ENCODE data around the gene CSNK2B. TPM values are rescaled to one million over a fixed set of nuclear protein-coding genes. Genes with fewer than 3 reads are reported as not detected.

The CSNK2B gene
- polyA plus RNA-seq, 3 donors, result 147 to 227 (median 195) TPM

DNA sequence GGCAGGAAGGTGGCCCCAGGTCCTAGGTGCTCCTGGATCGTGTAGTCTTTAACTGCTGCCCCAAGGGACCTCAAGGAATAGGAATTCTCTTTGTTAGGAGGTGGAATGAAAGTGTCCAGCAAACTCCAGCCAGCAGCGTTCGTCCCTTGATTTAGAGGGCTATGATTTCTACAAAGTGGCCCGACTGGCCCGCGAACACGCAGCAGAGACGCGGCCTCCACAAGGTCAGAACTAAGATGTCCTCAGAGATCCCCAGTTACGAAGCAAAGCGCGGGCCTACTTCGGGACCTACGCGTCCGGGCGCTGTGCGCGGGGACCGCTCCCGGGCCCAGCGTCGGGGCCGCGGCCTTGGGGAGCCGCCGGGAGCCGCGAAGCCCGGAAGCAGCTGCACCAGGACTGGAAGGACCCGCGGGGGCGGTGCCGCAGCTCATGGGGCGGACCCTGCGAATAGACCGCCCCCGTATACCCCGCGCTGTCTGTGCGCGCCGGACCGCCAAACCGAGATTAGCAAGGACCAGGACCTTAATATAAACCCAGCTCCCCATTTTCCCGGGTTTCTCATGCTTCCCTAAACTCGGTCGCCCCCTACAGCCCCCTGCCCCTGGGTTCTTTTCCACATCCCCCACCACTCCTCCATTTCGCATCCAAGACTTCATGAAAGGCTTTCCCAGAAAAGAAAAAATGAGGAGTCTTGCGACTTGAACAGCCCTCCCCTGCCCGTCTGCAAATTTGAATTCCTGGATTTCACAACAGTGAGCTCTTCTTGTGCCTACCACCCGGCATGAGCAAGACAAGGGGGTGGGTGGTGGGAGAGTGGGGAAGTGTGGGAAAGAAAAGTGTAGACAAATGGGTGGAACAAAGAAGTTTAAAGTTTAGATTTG is 5.3 kb upstream of the CSNK2B start, which contains the start of gene C6orf47:
Gene C6orf47 (minus strand): TSS at position 398 of the 881 bp plus-strand sequence. CDS start 831 bp downstream, outside the sequence.
- peak within 1 kb of the TSS; percentile 92 to 97 (median 95) for H3K27ac Mint-ChIP-seq
- intact Hi-C loops (cut with micrococcal nuclease), result loop anchor here in 1 of 2 donors (5.0 kb wide), 1 partner anchor 113 kb away; the partner anchor contains the start of genes ATP6V1G2 and NFKBIL1
- Histone ChIP-seq H3K4me3 (replicated peaks in 1 of 3; ENCODE audit: low read depth in 2 of 3, low read length in 3 of 3) (peak within 1 kb of the TSS; percentile 71 to 89 (median 79)), H3K9ac (ENCODE audit: insufficient read depth, low read length, poor library complexity, severe bottlenecking) (peak within 1 kb of the TSS; percentile 77), H3K79me2 (ENCODE audit: insufficient read depth, low read length) (peaks cover 79% of the 10 kb centered on the region), H3K4me1 (ENCODE audit: control insufficient read depth in 1 of 2, insufficient read depth in 2 of 2, low read length in 2 of 2) (peaks cover 58 to 83% of the 10 kb centered on the region in 2 donors), H3K27me3 (ENCODE audit: control insufficient read depth in 2 of 2, insufficient read depth in 2 of 2, low read length in 2 of 2) (no peaks in the 10 kb centered on the region), H4K20me1 (ENCODE audit: insufficient read depth, low read length) (peaks cover 26% of the 10 kb centered on the region), H3K27ac (ENCODE audit: low read depth in 1 of 2, low read length in 2 of 2) (peak within 1 kb of the TSS; percentile 70 to 80), H2AFZ (ENCODE audit: insufficient read depth, low read depth, low read length, poor library complexity, severe bottlenecking) (peak within 1 kb of the TSS; percentile 78), H3K36me3 (replicated peaks in 1 of 2; ENCODE audit: control insufficient read depth in 1 of 2, insufficient read depth in 2 of 2, low read length in 2 of 2) (peaks cover 15 to 51% of the 10 kb centered on the region in 2 donors), H3K4me2 (replicated peaks; ENCODE audit: extremely low read depth, low read length, poor library complexity, severe bottlenecking) (peak within 1 kb of the TSS; percentile 87), H3K9me3 (replicated peaks in 1 of 2; ENCODE audit: control insufficient read depth in 1 of 2, insufficient read depth in 1 of 2, low read length in 2 of 2) (no peaks in the 10 kb centered on the region)
- H3K27me3 Mint-ChIP-seq (ENCODE audit: low read depth in 3 of 3), result peaks cover 0 to under 1% (median 0%) of the 10 kb centered on the region in 3 donors
- DNase-seq, result peak in 2 of 3 donors; percentile 57 to 67
- H3K4me1 Mint-ChIP-seq, result peaks cover 77% of the 10 kb centered on the region
- under 1% methylated on average over 51 of the region's 52 CpGs for WGBS (ENCODE audit: insufficient coverage)
- H3K9me3 Mint-ChIP-seq, result peaks cover 0 to 2% (median 0%) of the 10 kb centered on the region in 7 donors
- H3K36me3 Mint-ChIP-seq, result peaks cover 43 to 67% of the 10 kb centered on the region in 2 donors
- H3K4me3 Mint-ChIP-seq, result peak within 1 kb of the TSS; percentile 93 to 97
- TF ChIP-seq, protein P1, sequence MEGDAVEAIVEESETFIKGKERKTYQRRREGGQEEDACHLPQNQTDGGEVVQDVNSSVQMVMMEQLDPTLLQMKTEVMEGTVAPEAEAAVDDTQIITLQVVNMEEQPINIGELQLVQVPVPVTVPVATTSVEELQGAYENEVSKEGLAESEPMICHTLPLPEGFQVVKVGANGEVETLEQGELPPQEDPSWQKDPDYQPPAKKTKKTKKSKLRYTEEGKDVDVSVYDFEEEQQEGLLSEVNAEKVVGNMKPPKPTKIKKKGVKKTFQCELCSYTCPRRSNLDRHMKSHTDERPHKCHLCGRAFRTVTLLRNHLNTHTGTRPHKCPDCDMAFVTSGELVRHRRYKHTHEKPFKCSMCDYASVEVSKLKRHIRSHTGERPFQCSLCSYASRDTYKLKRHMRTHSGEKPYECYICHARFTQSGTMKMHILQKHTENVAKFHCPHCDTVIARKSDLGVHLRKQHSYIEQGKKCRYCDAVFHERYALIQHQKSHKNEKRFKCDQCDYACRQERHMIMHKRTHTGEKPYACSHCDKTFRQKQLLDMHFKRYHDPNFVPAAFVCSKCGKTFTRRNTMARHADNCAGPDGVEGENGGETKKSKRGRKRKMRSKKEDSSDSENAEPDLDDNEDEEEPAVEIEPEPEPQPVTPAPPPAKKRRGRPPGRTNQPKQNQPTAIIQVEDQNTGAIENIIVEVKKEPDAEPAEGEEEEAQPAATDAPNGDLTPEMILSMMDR (IDR thresholded peaks at IDR 0.05), result no peak
